IMR-90 (cell line): ENCODE results near the gene THAP9. TPM values are rescaled to one million over a fixed set of nuclear protein-coding genes. Genes with fewer than 3 reads are reported as not detected.

Experiments used
- ATAC-seq: fragments of 200-7000 bp; cut with Tn5 transposase; 2 replicates; pipeline ENCODE4 v1.9.1; 2020; ENCODE audit warnings: low read depth, mild to moderate bottlenecking, moderate library complexity
- BruUV-seq: library from RNA; stranded (reverse); fragments of 400-500 nt; replicated peaks from 2 replicates; lab custom pipeline; 2021; lab: Mats Ljungman, UMichigan
- CTCF ChIA-PET: fragments of 300-600 bp; formaldehyde crosslinking; extraction: SDS; loops from one replicate; lab custom pipeline; 2021; ENCODE audit warnings: antibody characterized with exemption; lab: Yijun Ruan, JAX
- POLR2A ChIA-PET: fragments of 300-600 bp; sonication (Branson Sonifier 250); formaldehyde crosslinking; loops from one replicate; lab custom pipeline; 2022; ENCODE audit warnings: antibody characterized with exemption; ENCODE audit not compliant: unreplicated experiment; lab: Charles Lee
- DNase-seq: peaks from one replicate; pipeline ENCODE4 v3.0.0; 2013
- H2AFZ ChIP-seq: replicated peaks from 2 replicates; pipeline ENCODE3; 2013; ENCODE audit warnings: low read length, mild to moderate bottlenecking; ENCODE audit not compliant: poor library complexity
- H2AK5ac ChIP-seq: 2 replicates; pipeline ENCODE4 v1.6.1; 2013; ENCODE audit warnings: low read depth, low read length, inconsistent platforms
- H2AK9ac ChIP-seq: replicated peaks from 2 replicates; pipeline ENCODE3; 2013; ENCODE audit warnings: mild to moderate bottlenecking, low read depth, low read length, moderate library complexity; ENCODE audit not compliant: poor library complexity
- H2BK120ac ChIP-seq: 2 replicates; pipeline ENCODE4 v1.6.1; 2013; ENCODE audit warnings: low read depth, low read length, inconsistent platforms
- H2BK15ac ChIP-seq: 3 replicates; pipeline ENCODE4 v1.6.1; 2013; ENCODE audit warnings: low read depth, low read length, inconsistent platforms
- H2BK20ac ChIP-seq: 2 replicates; pipeline ENCODE4 v1.6.1; 2013; ENCODE audit warnings: low read depth, mild to moderate bottlenecking, inconsistent platforms, low read length, moderate library complexity
- H2BK5ac ChIP-seq: 2 replicates; pipeline ENCODE4 v1.6.1; 2013; ENCODE audit warnings: mild to moderate bottlenecking, low read depth, low read length, inconsistent platforms; ENCODE audit not compliant: poor library complexity, severe bottlenecking
- H3K14ac ChIP-seq: replicated peaks from 2 replicates; pipeline ENCODE4 v1.6.1; 2013; ENCODE audit warnings: low read depth, low read length, inconsistent platforms
- H3K18ac ChIP-seq: 2 replicates; pipeline ENCODE4 v1.6.1; 2013; ENCODE audit warnings: low read depth, low read length, control low read depth
- H3K23ac ChIP-seq: 2 replicates; pipeline ENCODE4 v1.6.1; 2013; ENCODE audit warnings: low read depth, low read length, inconsistent platforms
- H3K27ac ChIP-seq: 2 replicates; pipeline ENCODE4 v1.5.1; 2013; ENCODE audit warnings: mild to moderate bottlenecking, control low read depth, low read length; ENCODE audit not compliant: insufficient read depth
- H3K27me3 ChIP-seq: 2 replicates; pipeline ENCODE4 v1.6.1; 2013; ENCODE audit warnings: low read length; ENCODE audit not compliant: control insufficient read depth, insufficient read depth
- H3K36me3 ChIP-seq: 2 replicates; pipeline ENCODE4 v1.6.1; 2013; ENCODE audit warnings: low read length, mixed read lengths; ENCODE audit not compliant: control insufficient read depth, insufficient read depth
- H3K4ac ChIP-seq: 2 replicates; pipeline ENCODE4 v1.6.1; 2013; ENCODE audit warnings: low read depth, low read length, inconsistent platforms
- H3K4me1 ChIP-seq: 2 replicates; pipeline ENCODE4 v1.6.1; 2013; ENCODE audit warnings: low read length, mixed read lengths; ENCODE audit not compliant: control insufficient read depth, insufficient read depth
- H3K4me2 ChIP-seq: 2 replicates; pipeline ENCODE4 v1.6.1; 2013; ENCODE audit warnings: low read depth, mild to moderate bottlenecking, control low read depth, low read length, moderate library complexity
- H3K4me3 ChIP-seq: 2 replicates; pipeline ENCODE4 v1.5.1; 2013; ENCODE audit warnings: low read depth, mild to moderate bottlenecking, control low read depth, low read length, moderate library complexity; ENCODE audit not compliant: insufficient read depth
- H3K56ac ChIP-seq: 2 replicates; pipeline ENCODE4 v1.6.1; 2013; ENCODE audit warnings: low read length, inconsistent platforms; ENCODE audit not compliant: insufficient read depth; ENCODE audit errors: extremely low read depth
- H3K79me1 ChIP-seq, 2 experiments: 2 replicates each; pipeline ENCODE4 v1.6.1; 2013; ENCODE audit warnings: low read length in 2 of 2, inconsistent platforms in 1 of 2, low read depth in 1 of 2
- H3K9ac ChIP-seq: 2 replicates; pipeline ENCODE4 v1.6.1; 2013; ENCODE audit warnings: low read depth, low read length, control low read depth
- H3K9me1 ChIP-seq: 2 replicates; pipeline ENCODE4 v1.6.1; 2013; ENCODE audit warnings: low read length, inconsistent platforms; ENCODE audit not compliant: insufficient read depth
- H3K9me3 ChIP-seq: 2 replicates; pipeline ENCODE4 v1.6.1; 2013; ENCODE audit warnings: low read length; ENCODE audit not compliant: control insufficient read depth, insufficient read depth
- H4K20me1 ChIP-seq: 2 replicates; pipeline ENCODE4 v1.6.1; 2013; ENCODE audit warnings: low read length, inconsistent platforms; ENCODE audit not compliant: insufficient read depth
- H4K5ac ChIP-seq: 2 replicates; pipeline ENCODE4 v1.6.1; 2013; ENCODE audit warnings: mild to moderate bottlenecking, low read depth, low read length, control low read depth
- H4K8ac ChIP-seq, 2 experiments: 2 replicates each; pipeline ENCODE4 v1.6.1; 2013; ENCODE audit warnings: low read depth in 2 of 2, low read length in 2 of 2, control low read depth in 1 of 2, inconsistent platforms in 1 of 2
- H4K91ac ChIP-seq: 2 replicates; pipeline ENCODE4 v1.6.1; 2013; ENCODE audit warnings: low read depth, low read length, inconsistent platforms; ENCODE audit not compliant: insufficient read depth
- BHLHE40 ChIP-seq: fragments of 150-350 bp; IDR thresholded peaks from 2 replicates; pipeline ENCODE4 v1.6.1; 2016; ENCODE audit warnings: mild to moderate bottlenecking, low read depth, low read length
- CEBPB ChIP-seq: IDR thresholded peaks from 2 replicates; pipeline ENCODE4 v1.6.1; 2012; ENCODE audit warnings: low read depth, low read length, improper control_type of control experiment
- CTCF ChIP-seq: conservative IDR thresholded peaks from 2 replicates; pipeline ENCODE4 v1.5.1; 2012; ENCODE audit warnings: mild to moderate bottlenecking, low read depth, low read length, improper control_type of control experiment
- ELK1 ChIP-seq: fragments of 150-350 bp; IDR thresholded peaks from 2 replicates; pipeline ENCODE4 v1.6.1; 2016; ENCODE audit warnings: low read depth, mild to moderate bottlenecking, low read length, moderate library complexity, borderline replicate concordance
- FOS ChIP-seq: fragments of 150-350 bp; IDR thresholded peaks from 2 replicates; pipeline ENCODE4 v1.6.1; 2016; ENCODE audit warnings: low read depth, low read length
- MAFK ChIP-seq: IDR thresholded peaks from 2 replicates; pipeline ENCODE4 v1.6.1; 2012; ENCODE audit warnings: low read depth, low read length, improper control_type of control experiment
- MAZ ChIP-seq: IDR thresholded peaks from 2 replicates; pipeline ENCODE4 v1.6.1; 2012; ENCODE audit warnings: low read depth, mild to moderate bottlenecking, low read length, improper control_type of control experiment, moderate library complexity, borderline replicate concordance
- MXI1 ChIP-seq: IDR thresholded peaks from 2 replicates; pipeline ENCODE4 v1.6.1; 2012; ENCODE audit warnings: low read depth, mild to moderate bottlenecking, low read length, moderate library complexity, borderline replicate concordance
- NFE2L2 ChIP-seq: fragments of 150-350 bp; IDR thresholded peaks from 2 replicates; pipeline ENCODE4 v1.6.1; 2016; ENCODE audit warnings: low read depth, mild to moderate bottlenecking, low read length
- RAD21 ChIP-seq: IDR thresholded peaks from 2 replicates; pipeline ENCODE4 v1.6.1; 2012; ENCODE audit warnings: low read length, improper control_type of control experiment
- RCOR1 ChIP-seq: IDR thresholded peaks from 2 replicates; pipeline ENCODE4 v1.6.1; 2012; ENCODE audit warnings: mild to moderate bottlenecking, low read length, improper control_type of control experiment; ENCODE audit not compliant: insufficient replicate concordance
- RFX5 ChIP-seq: IDR thresholded peaks from 2 replicates; pipeline ENCODE4 v1.8.0; 2012; ENCODE audit warnings: low read depth, mild to moderate bottlenecking, low read length, moderate library complexity
- SMC3 ChIP-seq: fragments of 150-350 bp; IDR thresholded peaks from 2 replicates; pipeline ENCODE4 v1.6.1; 2016; ENCODE audit warnings: low read depth, mild to moderate bottlenecking, antibody characterized with exemption, low read length, moderate library complexity
- USF2 ChIP-seq: fragments of 150-350 bp; IDR thresholded peaks from 2 replicates; pipeline ENCODE4 v1.6.1; 2017; ENCODE audit warnings: mild to moderate bottlenecking, antibody characterized with exemption, low read length, low read depth
- WGBS, 2 experiments: methylation state at CpG; one replicate each; pipeline versions ENCODE4 v1.1.5 to v1.1.7; 2013; ENCODE audit warnings: missing lambda C conversion rate in 2 of 2; ENCODE audit not compliant: insufficient read length in 1 of 2; ENCODE audit errors: extremely low coverage in 2 of 2; 5-methylcytosine and 5-hydroxymethylcytosine counted together
- dilution Hi-C: fragments of 300-500 bp; cut with HindIII; formaldehyde crosslinking; loops from one replicate; pipeline ENCODE4 v1.14.3; 2018; ENCODE audit warnings: low sequenced_read_pairs; ENCODE audit not compliant: unreplicated experiment
- in situ Hi-C: fragments of 300-500 bp; cut with MboI; formaldehyde crosslinking; loops from 3 replicates; pipeline ENCODE4 v1.14.3; 2019; ENCODE audit warnings: low sequenced_read_pairs, inconsistent platforms, mixed read lengths
- intact Hi-C: fragments of 100-400 bp; cut with micrococcal nuclease; formaldehyde crosslinking; loops from 2 replicates; pipeline ENCODE4 v1.10.0; 2022
- polyA plus RNA-seq, 3 experiments: library from polyadenylated mRNA; depleted of rRNA; stranded (reverse); fragments of >200 nt; gene quantifications; 2 replicates each; pipeline ENCODE4 v1.2.3, GENCODE V29; 2012; ENCODE audit warnings: low replicate concordance in 1 of 3
- total RNA-seq: library from RNA; depleted of rRNA; stranded (reverse); fragments of >200 nt; gene quantifications from 2 replicates; pipeline ENCODE4 v1.2.3, GENCODE V29; 2012

The THAP9 gene
- total and polyA plus RNA-seq, 2 of the 4 experiments (the other 2 are of a cell fraction) = 0.86 to 2.9 TPM

- Histone ChIP-seq H3K4ac (no peak overlapping the region), H3K4me2 (no peak overlapping the region), H3K36me3 (peaks cover 3% of the 10 kb centered on the region), H3K4me1 (no peaks in the 10 kb centered on the region), H3K14ac (no peak overlapping the region), H3K9me3 (no peaks in the 10 kb centered on the region), H3K4me3 (no peak overlapping the region), H2BK5ac (no peak overlapping the region), H3K27me3 (no peaks in the 10 kb centered on the region), H4K5ac (no peak overlapping the region), H4K20me1 (no peaks in the 10 kb centered on the region), H2BK20ac (no peak overlapping the region), H3K9ac (no peak overlapping the region), H2AFZ (no peak overlapping the region), H4K91ac (no peak overlapping the region), H2BK120ac (no peak overlapping the region), H4K8ac (no peak overlapping the region), H3K23ac (no peak overlapping the region), H2AK9ac (no peak overlapping the region), H3K18ac (no peak overlapping the region), H3K9me1 (no peaks in the 10 kb centered on the region), H2AK5ac (no peak overlapping the region), H3K56ac (no peak overlapping the region), H3K79me1 (peaks cover 13 to 17% of the 10 kb centered on the region in 2 experiments), H2BK15ac (no peak overlapping the region), H3K27ac (no peak overlapping the region)
- TF ChIP-seq FOS = no peak
- TF ChIP-seq BHLHE40 = no peak
- no peak for TF ChIP-seq NFE2L2
- TF ChIP-seq USF2 = no peak
- TF ChIP-seq CEBPB = no peak
- no peak for TF ChIP-seq MAZ
- TF ChIP-seq RFX5 = no peak
- TF ChIP-seq MAFK = no peak
- TF ChIP-seq ELK1 = no peak
- no peak for TF ChIP-seq SMC3
- TF ChIP-seq CTCF = no peak
- no peak for TF ChIP-seq RAD21
- TF ChIP-seq RCOR1 = no peak
- TF ChIP-seq MXI1 = no peak
- ChIA-PET CTCF (interaction anchor here (0.7 kb wide), 1 partner anchor 220 kb away, joined by 3 read pairs; no protein-coding TSS in a partner anchor), POLR2A (no interaction called here)
- BruUV-seq = no TSS peak
- ATAC-seq (no peak), DNase-seq (no peak)
- intact Hi-C loops (no loop called here), in situ Hi-C loops (no loop called here), dilution Hi-C loops (no loop called here)
- no CpG with 5 or more reads among the region's 4 CpGs for WGBS, 2 experiments
These were observed 53.7 kb downstream of the THAP9 start for GRCh38 chr4:82954212-82954611.
